ENCODE data around the gene STKLD1. TPM values are rescaled to one million over a fixed set of nuclear protein-coding genes. Genes with fewer than 3 reads are reported as not detected.
"Not testable (repeated sequence)": the region's sequence is repeated elsewhere in the genome, so short reads cannot be mapped to it uniquely, and the experiment has no call there.

The STKLD1 gene
- total RNA-seq, 1 donor from 2014 or later, result 0.27 TPM

DNA sequence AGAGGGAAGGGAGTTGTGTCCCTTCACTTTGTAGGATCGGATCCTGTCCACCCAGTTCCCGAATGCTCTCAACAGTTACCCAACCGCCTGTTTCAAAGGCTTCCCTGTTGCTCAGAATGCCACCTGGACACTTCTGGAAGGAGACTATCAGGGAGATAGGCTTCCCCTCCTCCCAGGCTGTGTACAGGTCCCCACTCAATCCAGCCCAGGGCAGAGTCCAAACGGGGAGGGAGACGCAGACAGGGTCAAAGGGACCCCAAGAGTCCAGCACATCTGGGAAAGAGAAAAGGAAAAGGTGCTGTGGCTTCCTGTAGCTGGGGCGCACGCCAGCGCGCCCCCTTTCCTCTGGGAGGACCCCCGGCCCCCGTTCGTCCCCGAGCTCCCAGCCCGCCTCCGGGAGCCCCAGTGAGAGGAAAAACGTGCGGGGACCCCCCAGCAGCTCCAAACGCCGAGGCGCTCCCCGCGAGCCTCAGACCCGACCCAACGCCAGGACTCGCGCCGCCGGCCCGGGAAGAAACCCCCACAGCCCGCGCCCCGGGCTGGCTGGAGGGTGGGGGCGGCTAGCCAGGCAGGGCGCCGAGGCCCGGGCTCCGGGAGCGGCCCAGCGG, 946 bp upstream of the STKLD1 start:
- DNase-seq (ENCODE audit: missing footprints), result no peak
- ATAC-seq, result no peak
- intact Hi-C loops (cut with DNase I), result loop anchor here (5.0 kb wide), 2 partner anchors 38 to 42 kb away; partner anchors contain the start of genes REXO4 and SURF6

DNA sequence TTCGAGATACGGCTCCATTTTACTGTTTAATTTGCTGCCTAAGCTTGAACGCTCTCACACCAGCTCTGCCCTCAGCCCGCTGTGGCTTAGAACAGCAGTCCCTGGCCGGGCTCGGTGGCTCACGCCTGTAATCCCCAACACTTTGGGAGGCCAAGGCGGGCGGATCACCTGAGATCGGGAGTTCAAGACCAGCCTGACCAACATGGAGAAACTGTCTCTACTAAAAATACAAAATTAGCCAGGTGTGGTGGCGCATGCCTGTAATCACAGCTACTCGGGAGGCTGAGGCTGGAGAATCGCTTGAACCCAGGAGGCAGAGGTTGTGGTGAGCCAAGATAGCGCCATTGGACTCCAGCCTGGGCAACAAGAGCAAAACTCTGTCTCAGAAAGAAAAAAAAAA, 1.1 kb downstream of the STKLD1 start:
- not testable (repeated sequence) for ATAC-seq
- intact Hi-C loops (cut with DNase I), result loop anchor here (5.0 kb wide), 2 partner anchors 40 kb away; partner anchors contain the start of genes REXO4 and SURF6

GRCh38 chr9:133377721-133378216, 1.6 kb downstream of the STKLD1 start:
- DNase-seq (ENCODE audit: missing footprints) (no peak), ATAC-seq (no peak)
- intact Hi-C loops (cut with DNase I), result loop anchor here (5.0 kb wide), 2 partner anchors 40 kb away; partner anchors contain the start of genes REXO4 and SURF6

More for the DNA sequence above, 1.1 kb downstream of the STKLD1 start:
- not testable (repeated sequence) for DNase-seq (ENCODE audit: missing footprints)

GRCh38 chr9:133378408-133378962, 2.3 kb downstream of the STKLD1 start:
- no peak for ATAC-seq
- no peak for DNase-seq (ENCODE audit: missing footprints)
- intact Hi-C loops (cut with DNase I), result loop anchor here (5.0 kb wide), 2 partner anchors 39 to 41 kb away; partner anchors contain the start of genes REXO4 and SURF6

GRCh38 chr9:133379153-133380086, 3.3 kb downstream of the STKLD1 start:
- DNase-seq (ENCODE audit: missing footprints) (no peak), ATAC-seq (no peak)
- intact Hi-C loops (cut with DNase I), result loop anchor here (5.0 kb wide), 2 partner anchors 38 to 42 kb away; partner anchors contain the start of genes REXO4 and SURF6

DNA sequence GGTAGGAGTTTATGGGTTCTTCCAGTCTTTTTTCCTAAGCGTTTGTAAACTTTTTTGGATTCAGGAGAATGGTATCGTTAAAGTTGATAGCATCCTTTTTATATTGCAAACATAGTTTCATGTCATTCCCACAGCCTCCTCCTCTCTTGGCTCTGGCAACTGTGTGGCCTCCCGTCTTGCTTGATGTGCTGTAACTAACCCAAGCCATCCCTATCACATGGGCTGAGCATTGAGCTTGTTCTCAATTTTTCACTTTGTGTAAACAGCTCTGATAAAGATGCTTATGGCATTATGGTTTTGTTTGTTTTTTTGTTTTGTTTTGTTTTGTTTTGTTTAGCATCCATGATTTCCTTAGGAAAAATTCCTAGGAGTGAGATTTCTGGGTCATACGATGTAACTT, 4.6 kb downstream of the STKLD1 start:
- intact Hi-C loops (cut with DNase I), result no loop called here
- DNase-seq (ENCODE audit: missing footprints) (no peak), ATAC-seq (no peak)

DNA sequence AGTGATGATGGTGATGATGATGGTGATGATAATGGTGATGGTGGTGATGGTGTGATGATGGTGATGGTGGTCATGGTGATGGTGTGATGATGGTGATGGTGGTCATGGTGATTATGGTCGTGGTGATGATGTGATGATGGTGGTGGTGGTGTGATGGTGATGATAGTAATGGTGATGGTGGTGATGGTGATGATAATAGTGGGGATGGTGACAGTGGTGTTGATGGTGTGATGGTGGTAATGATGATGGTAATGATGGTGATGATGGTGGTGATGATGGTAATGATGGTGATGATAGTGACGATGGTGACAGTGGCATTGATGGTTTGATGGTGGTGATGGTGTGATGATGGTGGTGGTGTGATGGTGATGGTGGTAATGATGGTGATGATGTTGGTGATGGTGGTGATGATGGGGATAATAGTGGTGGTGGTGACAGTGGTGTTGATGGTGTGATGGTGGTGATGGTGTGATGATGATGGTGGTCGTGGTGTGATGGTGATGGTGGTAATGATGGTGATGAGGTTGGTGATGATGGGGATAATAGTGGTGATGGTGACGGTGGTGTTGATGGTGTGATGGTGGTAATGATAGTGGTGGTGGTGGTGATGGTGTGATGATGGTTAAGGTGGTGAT, 6.5 kb downstream of the STKLD1 start:
- intact Hi-C loops (cut with DNase I), result no loop called here
- no peak for ATAC-seq
- DNase-seq (ENCODE audit: missing footprints), result no peak

DNA sequence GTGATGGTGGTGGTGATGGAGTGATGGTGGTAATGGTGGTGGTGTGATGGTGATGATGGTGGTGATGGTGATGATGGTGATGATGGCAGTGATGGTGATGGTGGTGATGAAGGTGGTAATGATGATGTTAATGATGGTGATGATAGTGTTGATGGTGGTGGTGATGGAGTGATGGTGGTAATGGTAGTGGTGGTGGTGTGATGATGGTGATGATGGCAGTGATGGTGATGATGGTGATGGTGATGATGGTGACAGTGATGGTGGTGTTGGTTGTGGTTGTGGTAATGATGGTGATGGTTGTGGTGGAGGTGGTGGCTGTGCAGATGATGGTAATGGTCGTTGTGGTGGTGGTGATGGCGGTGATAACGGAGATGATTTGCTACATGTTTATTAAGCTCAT, 7.3 kb downstream of the STKLD1 start:
- ATAC-seq (no peak), DNase-seq (ENCODE audit: missing footprints) (no peak)
- intact Hi-C loops (cut with DNase I), result no loop called here

- no peak for ATAC-seq
- no peak for DNase-seq (ENCODE audit: missing footprints)
These were observed 8.7 kb downstream of the STKLD1 start for GRCh38 chr9:133384736-133385321.

DNA sequence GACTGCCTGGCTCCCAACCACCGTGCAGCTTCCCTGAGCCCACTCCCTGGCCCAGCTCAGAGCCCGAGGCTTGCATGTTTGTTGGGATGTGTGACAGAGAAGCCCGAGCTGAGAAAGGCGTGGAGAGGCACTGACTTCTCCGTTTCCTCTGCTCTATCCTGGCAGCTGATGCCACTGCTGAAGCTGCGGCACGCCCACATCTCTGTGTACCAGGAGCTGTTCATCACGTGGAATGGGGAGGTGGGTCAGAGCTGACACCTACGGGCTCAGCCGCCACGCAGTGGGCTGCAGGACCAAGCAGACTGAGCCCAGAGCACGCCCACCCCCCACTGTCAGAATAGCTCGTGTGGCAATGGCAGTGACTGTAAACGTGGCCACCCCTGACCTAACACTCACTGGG, 9.3 kb downstream of the STKLD1 start:
- intact Hi-C loops (cut with DNase I), result no loop called here
- no peak for DNase-seq (ENCODE audit: missing footprints)

More at GRCh38 chr9:133384736-133385321, 8.7 kb downstream of the STKLD1 start:
- intact Hi-C loops (cut with DNase I), result no loop called here

GRCh38 chr9:133386338-133386737, 10.2 kb downstream of the STKLD1 start:
- DNase-seq (ENCODE audit: missing footprints), result no peak
- no peak for ATAC-seq
- intact Hi-C loops (cut with DNase I), result no loop called here

More for the DNA sequence above, 9.3 kb downstream of the STKLD1 start:
- ATAC-seq, result no peak

- intact Hi-C loops (cut with DNase I), result no loop called here
- no peak for DNase-seq (ENCODE audit: missing footprints)
- ATAC-seq, result no peak
These were observed 11.5 kb downstream of the STKLD1 start for GRCh38 chr9:133387680-133388079.

DNA sequence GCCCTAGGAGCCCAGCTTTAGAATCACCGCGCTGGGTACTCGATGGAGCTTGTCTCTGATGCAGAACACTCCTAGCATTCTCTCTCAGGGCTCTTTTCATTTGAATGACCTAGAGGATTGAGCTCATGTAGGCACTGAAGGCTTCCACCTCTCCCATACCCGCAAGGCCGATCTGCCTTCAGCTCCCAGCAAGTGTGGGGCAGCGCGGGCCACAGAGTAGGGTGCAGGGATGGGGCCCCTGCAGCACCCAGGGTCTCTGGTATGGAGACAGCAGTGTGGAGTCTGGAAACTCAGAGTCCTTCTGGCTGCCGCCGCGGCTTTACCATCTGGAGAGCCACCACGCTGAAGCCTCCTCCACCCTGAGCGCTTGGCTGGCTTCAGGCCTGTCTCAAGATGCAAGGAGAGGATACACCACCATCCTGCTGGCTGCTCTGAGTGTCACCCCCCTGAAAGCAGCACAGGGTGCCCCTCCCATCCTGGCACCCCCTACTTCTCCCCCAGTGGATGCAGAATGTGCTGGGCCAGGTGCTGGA, 12.9 kb downstream of the STKLD1 start:
- ATAC-seq (no peak), DNase-seq (ENCODE audit: missing footprints) (no peak)
- intact Hi-C loops (cut with DNase I), result no loop called here

DNA sequence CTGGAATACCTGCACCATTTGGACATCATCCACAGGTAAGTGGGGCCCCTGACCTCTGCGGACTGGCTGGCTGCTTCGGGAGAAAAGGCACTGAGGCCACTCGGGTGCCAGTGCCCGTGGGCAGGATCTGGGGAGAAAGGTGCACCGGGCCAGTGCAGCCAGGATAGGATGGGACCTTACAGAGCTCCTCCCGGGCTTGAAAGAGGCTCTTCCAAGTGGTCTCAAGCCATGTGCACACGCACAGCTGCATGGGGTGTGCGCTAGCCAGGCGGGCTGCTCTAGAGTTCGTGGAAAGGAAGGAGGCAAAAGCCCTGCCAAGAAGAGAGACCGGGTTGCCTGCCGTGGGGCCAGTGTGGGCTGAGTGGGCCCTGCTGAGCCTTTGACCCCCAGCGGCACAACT, 13.4 kb downstream of the STKLD1 start:
- DNase-seq (ENCODE audit: missing footprints), result no peak
- intact Hi-C loops (cut with DNase I), result no loop called here
- ATAC-seq, result no peak

DNA sequence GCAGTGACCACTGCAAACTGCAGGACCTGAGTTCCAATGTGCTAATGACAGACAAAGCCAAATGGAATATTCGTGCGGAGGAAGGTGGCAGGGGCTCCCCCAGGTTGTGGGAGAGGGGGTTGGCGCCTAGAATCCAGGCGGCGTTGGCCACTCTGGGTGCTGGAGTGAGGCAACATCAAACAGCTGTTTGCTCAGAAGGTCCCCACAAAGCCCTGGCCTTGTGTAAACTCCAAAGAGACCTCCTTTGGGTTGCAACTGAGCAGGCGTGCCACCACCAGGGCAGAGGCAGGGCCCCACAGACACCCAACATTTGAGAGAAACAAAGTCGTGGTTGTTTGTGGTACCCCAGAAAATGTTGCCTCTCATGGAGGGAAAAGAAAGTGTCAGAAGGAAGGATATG, 14.5 kb downstream of the STKLD1 start:
- intact Hi-C loops (cut with DNase I), result no loop called here
- DNase-seq (ENCODE audit: missing footprints) (no peak), ATAC-seq (no peak)

GRCh38 chr9:133391449-133391848, 15.3 kb downstream of the STKLD1 start:
- ATAC-seq; DNase-seq (ENCODE audit: missing footprints); intact Hi-C loops (cut with DNase I): not testable (repeated sequence)

- ATAC-seq, result not testable (repeated sequence)
These were observed 16.1 kb downstream of the STKLD1 start for GRCh38 chr9:133392308-133392707.

DNA sequence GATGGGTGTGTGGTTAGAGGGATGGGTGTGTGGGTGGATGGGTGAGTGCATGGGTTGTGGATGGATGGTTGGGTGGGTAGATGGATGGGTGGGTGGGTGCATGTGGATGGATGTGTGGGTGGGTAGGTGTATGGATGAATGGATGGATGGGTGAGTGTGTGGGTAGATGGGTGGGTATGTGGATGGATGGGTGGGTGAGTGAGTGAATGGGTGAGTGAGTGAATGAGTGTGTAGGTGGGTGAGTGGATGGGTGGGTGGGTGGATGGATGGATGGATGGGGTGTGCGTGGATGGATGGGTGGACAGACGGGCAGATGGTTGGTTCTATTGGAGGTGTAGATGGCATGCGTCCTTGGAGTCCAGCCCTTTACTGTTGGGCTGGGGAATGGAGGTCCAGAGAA, 17.2 kb downstream of the STKLD1 start:
- intact Hi-C loops (cut with DNase I), result no loop called here
- ATAC-seq, result no peak
- no peak for DNase-seq (ENCODE audit: missing footprints)

More at GRCh38 chr9:133392308-133392707, 16.1 kb downstream of the STKLD1 start:
- intact Hi-C loops (cut with DNase I); DNase-seq (ENCODE audit: missing footprints): not testable (repeated sequence)
